SK-N-SH (cell line): ENCODE results near the gene TUBB4A. TPM values are rescaled to one million over a fixed set of nuclear protein-coding genes. Genes with fewer than 3 reads are reported as not detected.

ENCODE experiments used
- CTCF ChIA-PET: fragments of 300-600, 350-600 bp; formaldehyde crosslinking; extraction: SDS; loops from one replicate; lab custom pipeline; 2021; lab: Yijun Ruan, JAX
- POLR2A ChIA-PET: fragments of 350-600 bp; sonication (Branson Sonifier 250); formaldehyde crosslinking; extraction: SDS; loops from one replicate; lab custom pipeline; 2020; ENCODE audit warnings: antibody characterized with exemption, inconsistent platforms; lab: Yijun Ruan, JAX
- DNase-seq: peaks from one replicate; pipeline ENCODE4 v3.0.0; 2012
- H2AFZ ChIP-seq: fragments of 200-600 bp; sonication (generic); 2 replicates; pipeline ENCODE4 v1.8.1; 2016; ENCODE audit warnings: antibody characterized with exemption, mild to moderate bottlenecking, low read depth
- H3F3A ChIP-seq: fragments of 200-600 bp; sonication (generic); replicated peaks from 2 replicates; pipeline ENCODE3; 2016; ENCODE audit warnings: antibody characterized with exemption, mild to moderate bottlenecking; ENCODE audit not compliant: insufficient read depth
- H3K27ac ChIP-seq, 2 experiments: fragments of 200-500 bp in 1 of 2; fragments of 200-600 bp in 1 of 2; sonication (Bioruptor generic) in 1 of 2; sonication (generic), shearing (Covaris generic) in 1 of 2; 2 replicates each; pipeline versions ENCODE4 v1.5.1 to v1.6.1; 2014 to 2016; ENCODE audit warnings: low read depth in 2 of 2, inconsistent platforms in 1 of 2, low read length in 1 of 2, mild to moderate bottlenecking in 1 of 2, mixed read lengths in 1 of 2
- H3K27me3 ChIP-seq: fragments of 200-600 bp; sonication (generic), shearing (Covaris generic); 2 replicates; pipeline ENCODE4 v1.6.1; 2016; ENCODE audit warnings: mixed run types; ENCODE audit not compliant: insufficient read depth
- H3K36me3 ChIP-seq, 2 experiments: fragments of 200-500 bp in 1 of 2; fragments of 200-600 bp in 1 of 2; sonication (Bioruptor generic) in 1 of 2; sonication (generic) in 1 of 2; replicated peaks in 1 of 2; 2 replicates each; pipeline versions ENCODE3 to v1.5.1; 2014 to 2016; ENCODE audit warnings: low read length in 1 of 2, mild to moderate bottlenecking in 1 of 2; ENCODE audit not compliant: insufficient read depth in 2 of 2, control insufficient read depth in 1 of 2
- H3K4me1 ChIP-seq, 2 experiments: fragments of 200-500 bp in 1 of 2; fragments of 200-600 bp in 1 of 2; sonication (Bioruptor generic) in 1 of 2; sonication (generic), shearing (Covaris generic) in 1 of 2; 2 replicates each; pipeline versions ENCODE4 v1.5.1 to v1.6.1; 2014 to 2016; ENCODE audit warnings: low read depth in 1 of 2, low read length in 1 of 2, mixed run types in 1 of 2; ENCODE audit not compliant: insufficient read depth in 2 of 2, control insufficient read depth in 1 of 2
- H3K4me2 ChIP-seq: fragments of 200-600 bp; sonication (generic), shearing (Covaris generic); 2 replicates; pipeline ENCODE4 v1.6.1; 2017; ENCODE audit warnings: mixed run types
- H3K4me3 ChIP-seq, 2 experiments: fragments of 200-500 bp in 1 of 2; fragments of 200-600 bp in 1 of 2; sonication (Bioruptor generic) in 1 of 2; sonication (generic), shearing (Covaris generic) in 1 of 2; 2 replicates each; pipeline versions ENCODE4 v1.5.1 to v1.8.1; 2014 to 2016; ENCODE audit warnings: low read depth in 2 of 2, inconsistent platforms in 1 of 2, low read length in 1 of 2, mild to moderate bottlenecking in 1 of 2, mixed read lengths in 1 of 2, moderate library complexity in 1 of 2
- H3K79me2 ChIP-seq: fragments of 200-600 bp; sonication (generic); 2 replicates; pipeline ENCODE4 v1.8.1; 2017; ENCODE audit warnings: mild to moderate bottlenecking; ENCODE audit not compliant: insufficient read depth
- H3K9ac ChIP-seq: fragments of 200-600 bp; sonication (generic); 2 replicates; pipeline ENCODE4 v1.6.1; 2017; ENCODE audit warnings: mixed run types
- H3K9me2 ChIP-seq: fragments of 200-600 bp; sonication (generic); 2 replicates; pipeline ENCODE4 v1.6.1; 2017; ENCODE audit warnings: mixed run types
- H3K9me3 ChIP-seq: fragments of 200-600 bp; sonication (generic); 2 replicates; pipeline ENCODE4 v1.6.1; 2017; ENCODE audit warnings: mixed run types, mild to moderate bottlenecking, moderate library complexity
- H4K20me1 ChIP-seq: fragments of 200-600 bp; sonication (generic); 2 replicates; pipeline ENCODE4 v1.6.1; 2017; ENCODE audit warnings: mild to moderate bottlenecking, mixed run types; ENCODE audit not compliant: insufficient read depth
- CTCF ChIP-seq: fragments of 200-600 bp; sonication (generic); IDR thresholded peaks from 2 replicates; pipeline ENCODE4 v1.6.1; 2017; ENCODE audit warnings: antibody characterized with exemption, mild to moderate bottlenecking, moderate library complexity
- EZH2phosphoT487 ChIP-seq: fragments of 200-600 bp; sonication (generic); IDR thresholded peaks from 2 replicates; pipeline ENCODE4 v1.6.1; 2017; ENCODE audit warnings: low read depth, mixed run types, mild to moderate bottlenecking, antibody characterized with exemption, moderate library complexity, borderline replicate concordance
- FOSL2 ChIP-seq: IDR thresholded peaks from 2 replicates; pipeline ENCODE4 v1.4.0; 2012; ENCODE audit warnings: low read depth, mild to moderate bottlenecking, moderate library complexity, borderline replicate concordance
- GABPA ChIP-seq: IDR thresholded peaks from 2 replicates; pipeline ENCODE4 v1.4.0; 2012; ENCODE audit warnings: low read depth, mild to moderate bottlenecking
- MAX ChIP-seq: IDR thresholded peaks from 2 replicates; pipeline ENCODE4 v1.4.0; 2012; ENCODE audit warnings: low read depth
- MXI1 ChIP-seq: IDR thresholded peaks from 2 replicates; pipeline ENCODE4 v1.6.1; 2012; ENCODE audit warnings: mild to moderate bottlenecking, low read depth, low read length, improper control_type of control experiment
- NFIC ChIP-seq: IDR thresholded peaks from 2 replicates; pipeline ENCODE4 v1.4.0; 2012; ENCODE audit warnings: borderline replicate concordance
- NRF1 ChIP-seq: IDR thresholded peaks from 2 replicates; pipeline ENCODE4 v1.6.1; 2012; ENCODE audit warnings: low read depth, mild to moderate bottlenecking, low read length
- RAD21 ChIP-seq: IDR thresholded peaks from 2 replicates; pipeline ENCODE4 v1.6.1; 2012; ENCODE audit warnings: mild to moderate bottlenecking, low read length
- REST ChIP-seq: IDR thresholded peaks from 2 replicates; pipeline ENCODE4 v1.6.1; 2012; ENCODE audit warnings: mild to moderate bottlenecking, low read depth, low read length, moderate library complexity
- RFX5 ChIP-seq: IDR thresholded peaks from 2 replicates; pipeline ENCODE4 v1.6.1; 2012; ENCODE audit warnings: mild to moderate bottlenecking, improper control_type of control experiment, low read length
- SIN3A ChIP-seq: IDR thresholded peaks from 2 replicates; pipeline ENCODE4 v1.6.1; 2012; ENCODE audit warnings: low read depth, mild to moderate bottlenecking, low read length, moderate library complexity, borderline replicate concordance
- SMC3 ChIP-seq: IDR thresholded peaks from 2 replicates; pipeline ENCODE4 v1.6.1; 2012; ENCODE audit warnings: low read depth, low read length, improper control_type of control experiment
- TCF12 ChIP-seq: IDR thresholded peaks from 2 replicates; pipeline ENCODE4 v1.4.0; 2012
- YY1 ChIP-seq: IDR thresholded peaks from 2 replicates; pipeline ENCODE4 v1.4.0; 2012; ENCODE audit warnings: low read depth, mild to moderate bottlenecking
- WGBS: methylation state at CpG from one replicate; pipeline ENCODE4 v1.1.6; 2017; ENCODE audit warnings: low lambda C conversion rate; 5-methylcytosine and 5-hydroxymethylcytosine counted together
- polyA plus RNA-seq, 3 experiments: library from polyadenylated mRNA; depleted of rRNA; stranded (reverse); fragments of >200 nt; gene quantifications; 2 replicates each; pipeline ENCODE4 v1.2.3, GENCODE V29; 2012
- TF ChIP-seq, protein P1 (sequence below): IDR thresholded peaks from 2 replicates; pipeline ENCODE4 v1.4.0; 2012; ENCODE audit warnings: low read depth, borderline replicate concordance

TUBB4A gene
- polyA plus RNA-seq, 1 of the 3 experiments (the other 2 are of a cell fraction) = 4.5 TPM

DNA sequence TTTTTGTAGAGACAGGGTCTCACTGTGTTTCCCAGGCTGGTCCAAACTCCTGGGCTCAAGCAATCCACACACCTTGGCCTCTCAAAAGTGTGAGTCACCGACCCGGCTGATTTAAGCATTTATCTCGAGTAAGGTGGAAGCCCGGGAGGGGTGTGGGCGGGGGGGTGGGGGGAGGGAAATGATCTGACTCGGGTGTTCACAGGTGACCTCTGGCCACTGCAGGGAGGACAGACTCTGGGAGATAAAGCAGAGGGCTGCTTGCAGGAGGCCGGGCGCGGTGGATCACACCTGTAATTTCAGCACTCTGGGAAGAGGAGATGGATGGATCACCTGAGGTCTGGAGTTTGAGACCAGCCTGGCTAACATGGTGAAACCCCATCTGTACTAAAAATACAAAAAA lies 28.5 kb downstream of the TUBB4A start:
- Histone ChIP-seq H4K20me1 (no peaks in the 10 kb centered on the region), H3K9ac (no peak overlapping the region), H2AFZ (no peak overlapping the region), H3K9me2 (no peaks in the 10 kb centered on the region), H3K79me2 (no peaks in the 10 kb centered on the region), H3K27ac (no peak overlapping the region), H3K4me1 (peaks cover 0 to 14% of the 10 kb centered on the region in 2 experiments; a peak in 1 of 4 replicates), H3F3A (no peaks in the 10 kb centered on the region), H3K4me2 (no peak overlapping the region), H3K4me3 (no peak overlapping the region), H3K9me3 (no peaks in the 10 kb centered on the region), H3K27me3 (peaks cover 28% of the 10 kb centered on the region), H3K36me3 (no peaks in the 10 kb centered on the region)
- ChIA-PET CTCF (no interaction called here), POLR2A (no interaction called here)
- TF ChIP-seq EZH2phosphoT487 = no peak
- TF ChIP-seq SMC3 = no peak
- no peak for TF ChIP-seq MXI1
- no peak for TF ChIP-seq TCF12
- no peak for TF ChIP-seq NFIC
- no peak for TF ChIP-seq REST
- no peak for TF ChIP-seq YY1
- no peak for TF ChIP-seq RAD21
- TF ChIP-seq RFX5 = no peak
- TF ChIP-seq MAX = no peak
- TF ChIP-seq GABPA = no peak
- no peak for TF ChIP-seq CTCF
- TF ChIP-seq NRF1 = no peak
- TF ChIP-seq SIN3A = no peak
- TF ChIP-seq, protein P1, sequence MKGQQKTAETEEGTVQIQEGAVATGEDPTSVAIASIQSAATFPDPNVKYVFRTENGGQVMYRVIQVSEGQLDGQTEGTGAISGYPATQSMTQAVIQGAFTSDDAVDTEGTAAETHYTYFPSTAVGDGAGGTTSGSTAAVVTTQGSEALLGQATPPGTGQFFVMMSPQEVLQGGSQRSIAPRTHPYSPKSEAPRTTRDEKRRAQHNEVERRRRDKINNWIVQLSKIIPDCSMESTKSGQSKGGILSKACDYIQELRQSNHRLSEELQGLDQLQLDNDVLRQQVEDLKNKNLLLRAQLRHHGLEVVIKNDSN = no peak
- TF ChIP-seq FOSL2 = no peak
- WGBS = 55% methylated on average over 8 of the region's 9 CpGs
- no peak for DNase-seq
